Suprapubic skin (tissue), 4 donors: Measurements from ENCODE around the gene ZNF672.

Source experiments
- POLR2A ChIP-seq, 2 donors: fragments of 450-650 bp; IDR thresholded peaks; one replicate each; pipeline ENCODE4 v1.6.1; 2017; ENCODE audit warnings: antibody characterized with exemption in 2 of 2, mild to moderate bottlenecking in 2 of 2, moderate library complexity in 2 of 2
- POLR2AphosphoS5 ChIP-seq, 3 donors: sonication (generic); formaldehyde crosslinking; IDR thresholded peaks; one replicate each; pipeline ENCODE4 v1.6.1; 2017; ENCODE audit warnings: antibody characterized with exemption in 3 of 3
- TF ChIP-seq, protein P1 (sequence below), 2 donors: fragments of 200-600 bp in 1 of 2; fragments of 450-650 bp in 1 of 2; sonication (generic) in 1 of 2; IDR thresholded peaks; one replicate each; pipeline ENCODE4 v1.5.1; 2016 to 2019; ENCODE audit warnings: antibody characterized with exemption in 2 of 2, mild to moderate bottlenecking in 1 of 2, moderate library complexity in 1 of 2

DNA sequence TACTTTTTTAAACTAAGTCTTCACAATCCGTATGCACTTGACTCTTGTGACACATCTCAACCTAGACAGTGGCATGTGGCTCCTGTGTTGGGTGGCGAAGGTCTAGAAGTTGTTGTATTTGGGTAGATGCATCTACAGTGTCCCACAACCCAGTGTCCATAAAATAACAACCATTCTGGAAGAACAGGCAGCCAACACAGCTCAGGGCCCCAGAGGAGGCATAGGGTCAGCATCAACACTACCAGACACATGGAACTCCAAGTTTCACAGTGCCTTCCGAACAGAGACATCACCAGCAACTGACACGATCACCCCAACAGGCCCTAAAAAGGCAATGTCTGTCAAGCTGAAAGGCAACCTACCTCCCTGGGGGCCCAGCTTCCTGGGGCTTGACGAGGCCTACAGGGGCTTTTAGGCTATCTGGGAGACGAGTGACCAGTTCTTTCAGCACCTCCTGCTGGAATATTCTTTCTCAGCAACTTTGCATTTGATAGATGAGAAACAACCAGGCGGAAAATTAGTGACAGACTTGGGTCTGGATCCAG lies 17.9 kb upstream of the ZNF672 start:
- no peak for TF ChIP-seq POLR2A (IDR thresholded peaks at IDR 0.05)
- TF ChIP-seq, protein P1, sequence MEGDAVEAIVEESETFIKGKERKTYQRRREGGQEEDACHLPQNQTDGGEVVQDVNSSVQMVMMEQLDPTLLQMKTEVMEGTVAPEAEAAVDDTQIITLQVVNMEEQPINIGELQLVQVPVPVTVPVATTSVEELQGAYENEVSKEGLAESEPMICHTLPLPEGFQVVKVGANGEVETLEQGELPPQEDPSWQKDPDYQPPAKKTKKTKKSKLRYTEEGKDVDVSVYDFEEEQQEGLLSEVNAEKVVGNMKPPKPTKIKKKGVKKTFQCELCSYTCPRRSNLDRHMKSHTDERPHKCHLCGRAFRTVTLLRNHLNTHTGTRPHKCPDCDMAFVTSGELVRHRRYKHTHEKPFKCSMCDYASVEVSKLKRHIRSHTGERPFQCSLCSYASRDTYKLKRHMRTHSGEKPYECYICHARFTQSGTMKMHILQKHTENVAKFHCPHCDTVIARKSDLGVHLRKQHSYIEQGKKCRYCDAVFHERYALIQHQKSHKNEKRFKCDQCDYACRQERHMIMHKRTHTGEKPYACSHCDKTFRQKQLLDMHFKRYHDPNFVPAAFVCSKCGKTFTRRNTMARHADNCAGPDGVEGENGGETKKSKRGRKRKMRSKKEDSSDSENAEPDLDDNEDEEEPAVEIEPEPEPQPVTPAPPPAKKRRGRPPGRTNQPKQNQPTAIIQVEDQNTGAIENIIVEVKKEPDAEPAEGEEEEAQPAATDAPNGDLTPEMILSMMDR (IDR thresholded peaks at IDR 0.05), result no peak
- no peak for TF ChIP-seq POLR2AphosphoS5 (IDR thresholded peaks at IDR 0.05)
